A673 (cell line): Measurements from ENCODE around the gene GRIK4. TPM values are rescaled to one million over a fixed set of nuclear protein-coding genes. Genes with fewer than 3 reads are reported as not detected.

Experiments
- BruUV-seq: library from RNA; stranded (reverse); fragments of 400-500 nt; replicated peaks from 2 replicates; lab custom pipeline; 2021; lab: Mats Ljungman, UMichigan
- CTCF ChIA-PET: fragments of 300-600 bp; sonication (Branson Sonifier 250); formaldehyde crosslinking; loops from one replicate; lab custom pipeline; 2022; ENCODE audit warnings: antibody characterized with exemption; lab: Charles Lee
- POLR2A ChIA-PET: fragments of 300-600 bp; sonication (Branson Sonifier 250); formaldehyde crosslinking; loops from one replicate; lab custom pipeline; 2022; ENCODE audit warnings: antibody characterized with exemption; ENCODE audit not compliant: low non-redundant PET; lab: Charles Lee
- DNase-seq: peaks from one replicate; pipeline ENCODE4 v3.0.0-alpha.2; 2015; ENCODE audit warnings: low spot score
- H3K27ac ChIP-seq: fragments of 200-600 bp; sonication (generic); 2 replicates; pipeline ENCODE4 v1.5.1; 2016; ENCODE audit warnings: mixed run types, low read depth, mild to moderate bottlenecking, mixed read lengths, antibody characterized with exemption, low read length; ENCODE audit not compliant: poor library complexity, severe bottlenecking
- H3K27me3 ChIP-seq: fragments of 200-600 bp; sonication (generic); replicated peaks from 2 replicates; pipeline ENCODE4 v1.6.1; 2017; ENCODE audit warnings: mixed run types, low read depth, mild to moderate bottlenecking, mixed read lengths, antibody characterized with exemption, low read length; ENCODE audit not compliant: insufficient read depth, poor library complexity
- H3K36me3 ChIP-seq: fragments of 200-600 bp; sonication (generic); 2 replicates; pipeline ENCODE4 v1.6.1; 2016; ENCODE audit warnings: mixed run types, mild to moderate bottlenecking, mixed read lengths, antibody characterized with exemption, low read length; ENCODE audit not compliant: insufficient read depth, poor library complexity, severe bottlenecking
- H3K4me1 ChIP-seq: fragments of 200-600 bp; sonication (generic); 2 replicates; pipeline ENCODE4 v1.6.1; 2017; ENCODE audit warnings: mixed run types, mild to moderate bottlenecking, mixed read lengths, antibody characterized with exemption, low read length; ENCODE audit not compliant: insufficient read depth, poor library complexity, severe bottlenecking
- H3K4me3 ChIP-seq: fragments of 200-600 bp; sonication (generic); 2 replicates; pipeline ENCODE4 v1.5.1; 2016; ENCODE audit warnings: low read depth, mixed run types, mild to moderate bottlenecking, mixed read lengths, low read length; ENCODE audit not compliant: poor library complexity, severe bottlenecking
- H3K9me3 ChIP-seq: fragments of 200-600 bp; sonication (generic); 2 replicates; pipeline ENCODE4 v1.6.1; 2016; ENCODE audit warnings: mixed run types, low read depth, mild to moderate bottlenecking, mixed read lengths, antibody characterized with exemption, low read length; ENCODE audit not compliant: poor library complexity, severe bottlenecking
- CTCF ChIP-seq: fragments of 300-800, 200-600 bp; sonication (generic); conservative IDR thresholded peaks from 2 replicates; pipeline ENCODE4 v1.5.1; 2017; ENCODE audit warnings: low read depth, mild to moderate bottlenecking, antibody characterized with exemption, low read length, moderate library complexity, mixed read lengths
- EZH2 ChIP-seq: fragments of 200-600 bp; sonication (generic); IDR thresholded peaks from 2 replicates; pipeline ENCODE4 v1.6.1; 2017; ENCODE audit warnings: borderline replicate concordance, low read depth, mild to moderate bottlenecking, mixed read lengths, antibody characterized with exemption, low read length; ENCODE audit not compliant: poor library complexity, severe bottlenecking
- intact Hi-C: fragments of 100-400 bp; cut with micrococcal nuclease; formaldehyde crosslinking; loops from one replicate; pipeline ENCODE4 v1.10.0; 2022; ENCODE audit not compliant: unreplicated experiment
- total RNA-seq: library from RNA; stranded (reverse); gene quantifications from 2 replicates; pipeline ENCODE4 v1.2.3, GENCODE V29; 2021

The GRIK4 gene
- total RNA-seq, 1 experiment from 2014 or later: not detected

- Histone ChIP-seq H3K27ac (no peak overlapping the region), H3K27me3 (peaks cover 10% of the 10 kb centered on the region), H3K4me1 (no peaks in the 10 kb centered on the region), H3K4me3 (no peak overlapping the region), H3K9me3 (no peaks in the 10 kb centered on the region), H3K36me3 (no peaks in the 10 kb centered on the region)
- no peak for DNase-seq
- no peak for TF ChIP-seq CTCF
- ChIA-PET POLR2A (interaction anchor here (0.6 kb wide), 1 partner anchor 308 kb away, joined by 4 read pairs; no protein-coding TSS in a partner anchor), CTCF (no interaction called here)
- no TSS peak for BruUV-seq
- intact Hi-C loops: no loop called here
These were observed 227.0 kb downstream of the GRIK4 start for GRCh38 chr11:120738516-120739046.

- DNase-seq: no peak
- H3K27me3 ChIP-seq: peaks cover 11% of the 10 kb centered on the region
- POLR2A ChIA-PET: no interaction called here
- no peak overlapping the region for H3K27ac ChIP-seq
- BruUV-seq: no TSS peak
- no peaks in the 10 kb centered on the region for H3K9me3 ChIP-seq
- no peaks in the 10 kb centered on the region for H3K36me3 ChIP-seq
- no peaks in the 10 kb centered on the region for H3K4me1 ChIP-seq
- no peak overlapping the region for H3K4me3 ChIP-seq
- intact Hi-C loops: no loop called here
- TF ChIP-seq CTCF: no peak
- no peak for TF ChIP-seq EZH2
- CTCF ChIA-PET: no interaction called here
These were observed 228.2 kb downstream of the GRIK4 start for GRCh38 chr11:120739780-120740179.

GRCh38 chr11:120740380-120740779 is 228.8 kb downstream of the GRIK4 start:
- no peak for DNase-seq
- CTCF ChIA-PET: no interaction called here

More at GRCh38 chr11:120740380-120740779, 228.8 kb downstream of the GRIK4 start:
- Histone ChIP-seq H3K27me3 (peaks cover 17% of the 10 kb centered on the region), H3K36me3 (no peaks in the 10 kb centered on the region), H3K27ac (no peak overlapping the region), H3K9me3 (no peaks in the 10 kb centered on the region), H3K4me3 (no peak overlapping the region), H3K4me1 (no peaks in the 10 kb centered on the region)
- intact Hi-C loops: no loop called here
- BruUV-seq: no TSS peak
- TF ChIP-seq EZH2 (no peak), CTCF (no peak)
- POLR2A ChIA-PET: no interaction called here
